GM18519 (cell line): ENCODE data around the gene ZNF644.
"Not testable (repeated sequence)": the region's sequence is repeated elsewhere in the genome, so short reads cannot be mapped to it uniquely, and the experiment has no call there.

Experiments
- ATAC-seq: cut with Tn5 transposase; IDR thresholded peaks from one replicate; pipeline ENCODE4 v1.9.1; 2021; ENCODE audit warnings: mild to moderate bottlenecking, moderate library complexity; ENCODE audit not compliant: unreplicated experiment, low FRiP score

Gene ZNF644

GRCh38 chr1:90940746-90941145 lies 81.1 kb downstream of the ZNF644 start:
- no peak for ATAC-seq

DNA sequence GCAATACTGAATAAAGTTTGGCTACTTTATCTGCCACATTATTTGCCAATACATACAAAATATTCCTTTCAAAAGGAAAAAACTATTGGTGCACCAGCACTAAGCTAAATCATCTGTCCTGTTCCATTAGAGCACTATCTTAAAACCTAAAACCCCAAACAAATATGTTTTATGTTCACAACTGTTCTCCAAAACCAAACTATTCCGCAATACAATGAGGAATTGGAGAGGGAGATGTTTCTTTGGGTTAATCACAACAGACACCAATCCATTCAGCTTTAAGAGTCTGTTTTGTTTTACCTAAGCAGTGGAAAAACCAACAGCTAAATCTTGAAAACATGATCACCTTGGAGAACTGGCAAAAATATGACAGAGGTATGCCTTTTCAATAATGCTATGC lies 85.1 kb downstream of the ZNF644 start:
- ATAC-seq: no peak

DNA sequence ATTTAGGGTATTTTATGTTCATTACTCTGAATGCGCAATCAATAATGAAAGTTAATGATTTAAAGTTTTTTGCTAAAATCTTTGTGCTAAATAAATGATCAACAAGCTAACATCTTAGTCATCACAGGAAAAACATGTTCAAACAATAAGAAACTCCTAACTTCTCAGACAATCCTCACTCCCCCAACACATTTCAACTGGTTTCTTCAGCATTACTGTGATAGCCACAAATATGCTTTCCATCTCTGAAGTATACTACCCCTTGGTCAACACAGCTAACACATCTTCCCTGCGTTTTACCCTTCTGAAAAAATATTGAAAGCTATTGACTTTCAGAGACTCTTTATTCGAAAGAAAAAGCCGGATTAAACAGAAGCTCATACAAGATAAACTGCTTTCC lies 85.8 kb downstream of the ZNF644 start:
- no peak for ATAC-seq

DNA sequence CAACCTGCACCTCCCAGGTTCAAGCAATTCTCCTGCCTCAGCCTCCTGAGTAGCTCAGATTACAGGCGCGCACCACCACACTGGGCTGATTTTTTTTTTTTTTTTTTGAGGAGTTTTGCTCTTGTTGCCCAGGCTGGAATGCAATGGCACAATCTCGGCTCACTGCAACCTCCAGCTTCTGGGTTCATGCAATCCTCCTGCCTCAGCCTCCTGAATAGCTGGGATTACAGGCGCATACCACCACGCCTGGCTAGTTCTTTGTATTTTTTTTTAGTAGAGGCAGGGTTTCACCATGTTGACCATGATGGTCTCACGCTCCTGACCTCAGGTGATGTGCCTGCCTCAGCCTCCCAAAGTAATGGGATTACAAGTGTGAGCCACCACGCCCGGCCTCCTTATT lies 93.6 kb downstream of the ZNF644 start:
- ATAC-seq: not testable (repeated sequence)

- ATAC-seq: not testable (repeated sequence)
These were observed 94.2 kb downstream of the ZNF644 start for GRCh38 chr1:90927674-90928073.

DNA sequence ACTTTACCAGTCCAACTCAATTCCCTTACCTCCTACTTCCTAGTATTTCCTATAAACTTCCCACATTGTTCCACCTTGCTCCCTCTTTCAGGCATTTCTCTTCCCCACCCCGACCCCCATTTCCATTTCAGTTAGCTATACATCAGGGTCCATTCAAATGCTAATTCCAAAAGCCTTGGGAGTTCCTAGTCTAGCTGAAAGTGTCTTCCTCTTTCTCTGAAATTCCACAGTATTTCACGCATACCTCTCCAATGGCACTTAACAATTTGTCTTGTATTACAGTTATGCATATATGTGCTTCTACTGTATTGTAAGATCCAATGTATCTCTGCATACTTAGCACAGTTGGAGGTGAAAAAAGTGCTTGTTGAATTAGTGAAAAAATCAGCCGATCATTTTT lies 94.9 kb downstream of the ZNF644 start:
- ATAC-seq: no peak

DNA sequence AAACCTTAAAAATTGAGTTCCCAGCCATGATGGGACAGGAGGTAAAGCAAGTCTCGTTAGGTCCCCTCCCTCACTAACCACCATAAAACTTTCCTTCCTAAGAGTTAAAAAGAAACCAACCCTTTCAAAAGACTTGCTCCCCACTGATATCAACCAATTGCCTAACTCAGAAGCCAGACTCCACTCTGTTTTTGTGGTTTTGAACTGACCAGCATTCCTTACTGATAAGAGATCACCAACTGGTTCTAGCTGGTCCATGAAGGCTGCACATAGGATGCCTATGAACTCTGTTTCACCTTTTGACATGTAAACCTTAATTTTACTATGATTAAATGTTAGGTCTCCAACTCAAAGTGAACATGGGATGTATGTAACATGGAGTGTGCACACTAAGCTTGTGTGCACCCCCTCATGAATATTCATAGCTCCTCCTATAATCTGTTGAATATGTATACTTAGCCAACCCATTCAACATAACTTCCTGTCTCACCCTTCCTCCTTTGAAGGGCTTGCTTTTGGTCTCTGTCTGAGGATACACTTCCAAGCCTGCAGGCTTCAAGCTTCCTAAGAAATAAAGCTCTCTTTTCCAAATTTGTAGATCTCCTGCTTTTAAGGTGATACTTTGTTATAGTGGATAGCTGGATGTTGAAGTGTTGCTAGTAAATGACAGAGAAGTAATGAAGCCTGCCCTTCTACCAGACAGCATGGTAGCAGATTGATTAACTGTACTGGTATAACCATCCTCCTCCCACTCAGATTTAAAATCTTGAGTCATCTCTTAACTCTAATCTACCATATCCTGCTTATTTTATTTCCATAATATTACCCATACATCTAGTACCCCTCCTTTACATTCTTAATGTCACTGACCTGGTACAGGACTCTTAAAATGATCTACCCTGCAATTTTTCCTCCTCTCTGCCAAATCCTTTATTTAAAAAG lies 95.6 kb downstream of the ZNF644 start:
- no peak for ATAC-seq

DNA sequence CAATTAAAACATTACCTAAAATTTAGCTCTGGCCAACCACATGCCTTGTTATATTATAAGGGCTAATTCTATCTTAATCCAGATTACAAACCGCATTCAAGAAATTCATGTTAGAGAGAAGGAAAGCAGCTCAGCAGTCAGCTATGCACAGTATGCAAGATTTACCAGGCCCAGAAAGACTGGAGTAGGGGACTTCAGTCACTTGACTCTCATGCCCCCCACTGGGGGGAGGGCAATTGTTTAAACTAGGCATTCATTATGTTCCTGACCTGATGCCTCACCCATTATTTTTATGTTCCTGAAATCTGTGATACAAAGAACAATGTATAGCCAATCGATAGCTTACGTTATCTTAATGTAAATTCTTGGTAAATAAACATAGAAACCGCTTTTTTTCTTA lies 96.9 kb downstream of the ZNF644 start:
- no peak for ATAC-seq

- ATAC-seq: no peak
These were observed 98.8 kb downstream of the ZNF644 start for GRCh38 chr1:90922996-90923395.

GRCh38 chr1:90922202-90922601 lies 99.6 kb downstream of the ZNF644 start:
- ATAC-seq: no peak

- ATAC-seq: no peak
These were observed 101.9 kb downstream of the ZNF644 start for GRCh38 chr1:90919900-90920299.

DNA sequence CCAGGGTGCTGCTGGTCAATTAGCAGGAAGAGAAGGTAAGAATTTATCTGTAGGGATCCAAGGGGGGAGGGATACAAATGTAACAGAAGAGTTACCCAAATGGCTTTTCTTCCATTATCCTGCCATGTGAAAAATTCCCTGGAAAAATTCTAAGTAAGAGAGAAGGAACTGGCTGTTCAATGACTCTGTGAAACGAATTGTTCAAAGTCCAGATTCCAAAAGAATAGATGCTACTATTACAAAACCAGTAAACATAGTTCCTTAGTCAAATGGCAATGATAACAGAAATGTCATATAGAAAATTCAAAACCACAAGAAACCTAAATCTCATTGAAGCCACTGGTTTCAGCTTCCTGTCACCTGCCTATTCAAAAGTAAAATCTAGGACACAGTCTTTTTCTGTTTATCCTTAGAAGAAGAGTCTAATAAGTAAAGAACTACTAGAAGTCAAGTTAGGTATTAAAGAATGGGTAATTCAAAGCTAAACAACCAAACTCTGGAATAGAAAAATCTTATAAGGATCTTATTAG lies 102.6 kb downstream of the ZNF644 start:
- no peak for ATAC-seq

GRCh38 chr1:90911353-90911752 lies 110.5 kb downstream of the ZNF644 start:
- no peak for ATAC-seq

DNA sequence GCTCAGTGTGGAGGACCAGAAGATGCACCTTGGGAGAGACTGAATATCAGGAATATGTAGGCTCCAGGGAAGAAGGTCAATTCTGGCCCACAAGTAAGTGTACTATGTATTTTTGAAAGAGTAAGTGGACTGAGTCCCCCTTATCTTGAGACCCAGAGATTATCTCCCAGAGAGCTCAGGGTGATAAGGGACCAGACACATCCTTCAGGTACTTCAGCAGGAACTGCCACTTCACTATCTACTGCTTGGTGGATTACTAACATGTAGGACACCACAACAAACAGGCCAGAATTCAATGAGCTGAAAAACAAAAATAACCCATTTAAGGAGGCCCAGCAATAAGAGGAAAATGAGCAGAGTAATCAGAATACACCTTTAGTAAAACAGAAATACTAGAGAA lies 119.2 kb downstream of the ZNF644 start:
- ATAC-seq: no peak

DNA sequence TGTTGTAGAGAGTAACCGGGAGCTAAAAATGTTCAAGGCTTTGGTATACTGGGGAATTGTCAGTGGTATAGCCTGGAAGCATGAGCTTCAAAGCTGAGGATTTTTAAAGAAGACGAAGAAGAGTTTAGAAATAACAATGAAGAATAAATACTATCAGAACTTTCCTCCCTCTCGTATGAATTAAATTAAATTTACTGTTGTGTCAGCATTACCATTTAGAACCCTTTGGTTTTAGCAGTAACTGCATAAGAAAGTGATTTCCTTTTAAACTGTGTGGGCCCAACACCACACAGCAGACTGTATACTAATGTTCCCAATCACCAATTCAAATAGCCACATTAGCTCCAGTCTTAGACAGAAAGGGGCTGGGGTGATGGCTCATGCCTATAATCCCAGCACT lies 122.6 kb downstream of the ZNF644 start:
- no peak for ATAC-seq

- not testable (repeated sequence) for ATAC-seq
These were observed 128.2 kb downstream of the ZNF644 start for GRCh38 chr1:90893679-90894078.

DNA sequence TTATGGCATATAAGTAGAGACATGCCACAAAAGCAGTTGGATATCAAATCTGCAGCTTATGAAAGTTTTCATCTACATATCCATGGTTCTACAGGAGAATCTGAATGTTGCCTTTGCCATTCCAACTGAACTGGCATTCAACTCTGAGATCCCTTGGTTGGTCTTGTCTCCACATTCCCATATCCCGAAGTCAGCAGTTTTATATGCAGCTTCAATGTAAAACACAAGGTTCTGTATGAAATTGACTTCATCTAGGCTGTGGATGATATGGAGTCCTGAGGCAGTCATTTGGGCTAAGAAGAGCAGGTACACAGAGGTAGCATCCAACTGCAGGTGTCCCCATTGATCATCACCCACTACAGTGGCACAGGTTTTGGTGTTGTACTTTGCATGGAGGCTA lies 129.0 kb downstream of the ZNF644 start:
- not testable (repeated sequence) for ATAC-seq

- not testable (repeated sequence) for ATAC-seq
These were observed 129.6 kb downstream of the ZNF644 start for GRCh38 chr1:90892196-90892595.

- ATAC-seq: not testable (repeated sequence)
These were observed 130.1 kb downstream of the ZNF644 start for GRCh38 chr1:90891756-90892155.

GRCh38 chr1:90882221-90882620 lies 139.6 kb downstream of the ZNF644 start:
- ATAC-seq: no peak

DNA sequence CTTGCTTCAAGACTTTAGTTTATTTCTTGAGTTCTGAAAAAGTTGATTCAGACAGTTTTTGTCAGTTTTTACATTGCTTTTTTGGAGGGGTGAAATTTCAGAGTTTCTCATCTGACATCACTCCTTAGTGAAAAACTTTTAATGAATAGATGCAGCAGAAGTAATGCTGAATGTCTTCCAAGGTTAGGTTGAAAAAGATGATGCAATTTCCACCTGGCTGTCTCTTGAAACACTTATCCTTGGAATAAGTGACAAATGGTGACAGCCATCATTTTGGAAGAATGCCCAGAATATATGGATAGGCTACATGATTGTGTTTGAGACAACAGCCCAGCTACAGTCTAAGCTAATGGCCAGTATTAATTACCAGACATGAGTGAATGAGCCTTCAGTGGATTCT lies 140.8 kb downstream of the ZNF644 start:
- no peak for ATAC-seq

- no peak for ATAC-seq
These were observed 142.6 kb downstream of the ZNF644 start for GRCh38 chr1:90879281-90879680.
